WTC11 (cell line): ENCODE data around the gene GPX3. TPM values are rescaled to one million over a fixed set of nuclear protein-coding genes. Genes with fewer than 3 reads are reported as not detected.

Experiments used
- ATAC-seq: fragments of 200-7000 bp; cut with Tn5 transposase; 2 replicates; pipeline ENCODE4 v1.10.0; 2021; ENCODE audit warnings: mild to moderate bottlenecking, moderate library complexity
- CTCF ChIA-PET: fragments of 300-600 bp; sonication (Branson Sonifier 250); formaldehyde crosslinking; loops from one replicate; lab custom pipeline; 2021; ENCODE audit warnings: antibody characterized with exemption; lab: Charles Lee
- POLR2A ChIA-PET: fragments of 350-600 bp; sonication (Branson Sonifier 250); formaldehyde crosslinking; loops from one replicate; lab custom pipeline; 2021; ENCODE audit warnings: antibody characterized with exemption; lab: Charles Lee
- DNase-seq: peaks from one replicate; pipeline ENCODE4 v3.0.0; 2021; ENCODE audit warnings: low spot score
- H3K27ac Mint-ChIP-seq: 2 replicates; pipeline ENCODE4 v1.8.0; 2021; ENCODE audit warnings: mixed read lengths
- H3K27me3 Mint-ChIP-seq: 2 replicates; pipeline ENCODE4 v1.8.0; 2021; ENCODE audit warnings: low read depth, mild to moderate bottlenecking, moderate library complexity, mixed read lengths
- H3K36me3 Mint-ChIP-seq: 2 replicates; pipeline ENCODE4 v1.8.0; 2021; ENCODE audit warnings: mixed read lengths
- H3K4me1 Mint-ChIP-seq: 2 replicates; pipeline ENCODE4 v1.8.0; 2022; ENCODE audit warnings: mixed read lengths
- H3K4me3 Mint-ChIP-seq: 2 replicates; pipeline ENCODE4 v1.8.0; 2021; ENCODE audit warnings: mild to moderate bottlenecking, moderate library complexity, mixed read lengths
- H3K9me3 Mint-ChIP-seq: 2 replicates; pipeline ENCODE4 v1.8.0; 2021; ENCODE audit warnings: mixed read lengths
- AR ChIP-seq: fragments of 250-450 bp; sonication (Bioruptor Pico); IDR thresholded peaks from 2 replicates; pipeline ENCODE4 v1.9.0; 2021; ENCODE audit warnings: mild to moderate bottlenecking
- ETV6 ChIP-seq: sonication (generic); formaldehyde crosslinking; IDR thresholded peaks from 2 replicates; pipeline ENCODE4 v1.8.1; 2022; ENCODE audit warnings: mild to moderate bottlenecking, missing genetic modification reagents
- FOXK1 ChIP-seq: sonication (generic); formaldehyde crosslinking; IDR thresholded peaks from 2 replicates; pipeline ENCODE4 v1.8.0; 2022; ENCODE audit warnings: mild to moderate bottlenecking, moderate library complexity, missing genetic modification reagents
- FOXP1 ChIP-seq: sonication (generic); formaldehyde crosslinking; IDR thresholded peaks from 2 replicates; pipeline ENCODE4 v1.8.0; 2022; ENCODE audit warnings: missing genetic modification reagents, mild to moderate bottlenecking, moderate library complexity, borderline replicate concordance
- GABPB1 ChIP-seq: sonication (generic); formaldehyde crosslinking; IDR thresholded peaks from 2 replicates; pipeline ENCODE4 v1.8.1; 2023; ENCODE audit warnings: mild to moderate bottlenecking, missing genetic modification reagents
- GRHL2 ChIP-seq: fragments of 250-450 bp; sonication (Bioruptor Pico); IDR thresholded peaks from 2 replicates; pipeline ENCODE4 v1.8.0; 2022; ENCODE audit warnings: mild to moderate bottlenecking, moderate library complexity; ENCODE audit not compliant: insufficient replicate concordance, severe bottlenecking
- NFATC4 ChIP-seq: fragments of 250-450 bp; sonication (Bioruptor Pico); IDR thresholded peaks from 2 replicates; pipeline ENCODE4 v1.9.0; 2021; ENCODE audit warnings: mild to moderate bottlenecking
- NFE2L1 ChIP-seq: sonication (generic); formaldehyde crosslinking; IDR thresholded peaks from 2 replicates; pipeline ENCODE4 v1.8.1; 2023; ENCODE audit warnings: missing genetic modification reagents
- NR2C2 ChIP-seq: sonication (generic); formaldehyde crosslinking; IDR thresholded peaks from 2 replicates; pipeline ENCODE4 v1.8.0; 2022; ENCODE audit warnings: mild to moderate bottlenecking, missing genetic modification reagents
- SMAD3 ChIP-seq: sonication (generic); formaldehyde crosslinking; IDR thresholded peaks from 2 replicates; pipeline ENCODE4 v1.8.0; 2022; ENCODE audit warnings: missing genetic modification reagents, mild to moderate bottlenecking, borderline replicate concordance
- TEAD1 ChIP-seq: sonication (generic); formaldehyde crosslinking; IDR thresholded peaks from 2 replicates; pipeline ENCODE4 v1.8.0; 2022; ENCODE audit warnings: mild to moderate bottlenecking, missing genetic modification reagents
- USF2 ChIP-seq: sonication (generic); formaldehyde crosslinking; IDR thresholded peaks from 2 replicates; pipeline ENCODE4 v1.8.1; 2023; ENCODE audit warnings: mild to moderate bottlenecking, missing genetic modification reagents, moderate library complexity
- ZNF138 ChIP-seq: sonication (generic); formaldehyde crosslinking; conservative IDR thresholded peaks from 2 replicates; pipeline ENCODE4 v1.8.1; 2022; ENCODE audit warnings: mild to moderate bottlenecking, moderate library complexity, missing genetic modification reagents
- ZNF416 ChIP-seq: fragments of 250-450 bp; sonication (Bioruptor Pico); IDR thresholded peaks from 2 replicates; pipeline ENCODE4 v1.9.0; 2021; ENCODE audit warnings: mild to moderate bottlenecking, inconsistent platforms
- total RNA-seq: library from RNA; stranded (reverse); gene quantifications from 3 replicates; pipeline ENCODE4 v1.2.3, GENCODE V29; 2021
- TF ChIP-seq, protein P1 (sequence below): fragments of 250-450 bp; sonication (Bioruptor Pico); IDR thresholded peaks from 2 replicates; pipeline ENCODE4 v1.9.0; 2021; ENCODE audit warnings: mild to moderate bottlenecking, borderline replicate concordance
- TF ChIP-seq, protein P2 (sequence below): sonication (generic); formaldehyde crosslinking; IDR thresholded peaks from 2 replicates; pipeline ENCODE4 v1.8.1; 2022; ENCODE audit warnings: mild to moderate bottlenecking, moderate library complexity, missing genetic modification reagents
- TF ChIP-seq, protein P3 (sequence below): sonication (generic); formaldehyde crosslinking; IDR thresholded peaks from 2 replicates; pipeline ENCODE4 v1.8.0; 2022; ENCODE audit warnings: mild to moderate bottlenecking, missing genetic modification reagents
- TF ChIP-seq, protein P4 (sequence below): sonication (generic); formaldehyde crosslinking; IDR thresholded peaks from 2 replicates; pipeline ENCODE4 v1.8.1; 2023; ENCODE audit warnings: mild to moderate bottlenecking, missing genetic modification reagents, moderate library complexity

GPX3 gene
- total RNA-seq, 1 experiment from 2014 or later = 24.5 TPM

- no peaks in the 10 kb centered on the region for H3K9me3 Mint-ChIP-seq
- CTCF ChIA-PET = interaction anchor here (1.3 to 2.4 kb wide), 5 partner anchors 10 to 123 kb away, joined by 3 to 15 read pairs (median 5); no protein-coding TSS in a partner anchor
- peaks cover 4% of the 10 kb centered on the region; the same call in 1 of the 2 replicates for H3K4me1 Mint-ChIP-seq
- no peak overlapping the region for H3K4me3 Mint-ChIP-seq
- H3K27ac Mint-ChIP-seq = no peak overlapping the region
- POLR2A ChIA-PET = no interaction called here
- DNase-seq (no peak), ATAC-seq (no peak)
- H3K36me3 Mint-ChIP-seq = peaks cover 44% of the 10 kb centered on the region
- H3K27me3 Mint-ChIP-seq = no peaks in the 10 kb centered on the region
- TF ChIP-seq, protein P1, sequence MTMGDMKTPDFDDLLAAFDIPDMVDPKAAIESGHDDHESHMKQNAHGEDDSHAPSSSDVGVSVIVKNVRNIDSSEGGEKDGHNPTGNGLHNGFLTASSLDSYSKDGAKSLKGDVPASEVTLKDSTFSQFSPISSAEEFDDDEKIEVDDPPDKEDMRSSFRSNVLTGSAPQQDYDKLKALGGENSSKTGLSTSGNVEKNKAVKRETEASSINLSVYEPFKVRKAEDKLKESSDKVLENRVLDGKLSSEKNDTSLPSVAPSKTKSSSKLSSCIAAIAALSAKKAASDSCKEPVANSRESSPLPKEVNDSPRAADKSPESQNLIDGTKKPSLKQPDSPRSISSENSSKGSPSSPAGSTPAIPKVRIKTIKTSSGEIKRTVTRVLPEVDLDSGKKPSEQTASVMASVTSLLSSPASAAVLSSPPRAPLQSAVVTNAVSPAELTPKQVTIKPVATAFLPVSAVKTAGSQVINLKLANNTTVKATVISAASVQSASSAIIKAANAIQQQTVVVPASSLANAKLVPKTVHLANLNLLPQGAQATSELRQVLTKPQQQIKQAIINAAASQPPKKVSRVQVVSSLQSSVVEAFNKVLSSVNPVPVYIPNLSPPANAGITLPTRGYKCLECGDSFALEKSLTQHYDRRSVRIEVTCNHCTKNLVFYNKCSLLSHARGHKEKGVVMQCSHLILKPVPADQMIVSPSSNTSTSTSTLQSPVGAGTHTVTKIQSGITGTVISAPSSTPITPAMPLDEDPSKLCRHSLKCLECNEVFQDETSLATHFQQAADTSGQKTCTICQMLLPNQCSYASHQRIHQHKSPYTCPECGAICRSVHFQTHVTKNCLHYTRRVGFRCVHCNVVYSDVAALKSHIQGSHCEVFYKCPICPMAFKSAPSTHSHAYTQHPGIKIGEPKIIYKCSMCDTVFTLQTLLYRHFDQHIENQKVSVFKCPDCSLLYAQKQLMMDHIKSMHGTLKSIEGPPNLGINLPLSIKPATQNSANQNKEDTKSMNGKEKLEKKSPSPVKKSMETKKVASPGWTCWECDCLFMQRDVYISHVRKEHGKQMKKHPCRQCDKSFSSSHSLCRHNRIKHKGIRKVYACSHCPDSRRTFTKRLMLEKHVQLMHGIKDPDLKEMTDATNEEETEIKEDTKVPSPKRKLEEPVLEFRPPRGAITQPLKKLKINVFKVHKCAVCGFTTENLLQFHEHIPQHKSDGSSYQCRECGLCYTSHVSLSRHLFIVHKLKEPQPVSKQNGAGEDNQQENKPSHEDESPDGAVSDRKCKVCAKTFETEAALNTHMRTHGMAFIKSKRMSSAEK (CRISPR knock-in tag) = no peak
- TF ChIP-seq FOXK1 (CRISPR knock-in tag) = no peak
- no peak for TF ChIP-seq NR2C2 (CRISPR knock-in tag)
- TF ChIP-seq, protein P2, sequence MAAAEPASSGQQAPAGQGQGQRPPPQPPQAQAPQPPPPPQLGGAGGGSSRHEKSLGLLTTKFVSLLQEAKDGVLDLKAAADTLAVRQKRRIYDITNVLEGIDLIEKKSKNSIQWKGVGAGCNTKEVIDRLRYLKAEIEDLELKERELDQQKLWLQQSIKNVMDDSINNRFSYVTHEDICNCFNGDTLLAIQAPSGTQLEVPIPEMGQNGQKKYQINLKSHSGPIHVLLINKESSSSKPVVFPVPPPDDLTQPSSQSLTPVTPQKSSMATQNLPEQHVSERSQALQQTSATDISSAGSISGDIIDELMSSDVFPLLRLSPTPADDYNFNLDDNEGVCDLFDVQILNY (CRISPR knock-in tag) = no peak
- no peak for TF ChIP-seq GABPB1 (CRISPR knock-in tag)
- TF ChIP-seq, protein P3, sequence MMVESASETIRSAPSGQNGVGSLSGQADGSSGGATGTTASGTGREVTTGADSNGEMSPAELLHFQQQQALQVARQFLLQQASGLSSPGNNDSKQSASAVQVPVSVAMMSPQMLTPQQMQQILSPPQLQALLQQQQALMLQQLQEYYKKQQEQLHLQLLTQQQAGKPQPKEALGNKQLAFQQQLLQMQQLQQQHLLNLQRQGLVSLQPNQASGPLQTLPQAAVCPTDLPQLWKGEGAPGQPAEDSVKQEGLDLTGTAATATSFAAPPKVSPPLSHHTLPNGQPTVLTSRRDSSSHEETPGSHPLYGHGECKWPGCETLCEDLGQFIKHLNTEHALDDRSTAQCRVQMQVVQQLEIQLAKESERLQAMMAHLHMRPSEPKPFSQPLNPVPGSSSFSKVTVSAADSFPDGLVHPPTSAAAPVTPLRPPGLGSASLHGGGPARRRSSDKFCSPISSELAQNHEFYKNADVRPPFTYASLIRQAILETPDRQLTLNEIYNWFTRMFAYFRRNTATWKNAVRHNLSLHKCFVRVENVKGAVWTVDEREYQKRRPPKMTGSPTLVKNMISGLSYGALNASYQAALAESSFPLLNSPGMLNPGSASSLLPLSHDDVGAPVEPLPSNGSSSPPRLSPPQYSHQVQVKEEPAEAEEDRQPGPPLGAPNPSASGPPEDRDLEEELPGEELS = no peak
- no peak for TF ChIP-seq GRHL2 (CRISPR knock-in tag)
- no peak for TF ChIP-seq FOXP1 (CRISPR knock-in tag)
Observed at GRCh38 chr5:151041577-151042268, 21.3 kb downstream of the GPX3 start.

- Mint-ChIP-seq H3K36me3 (peaks cover 45% of the 10 kb centered on the region), H3K27ac (0 out of 2 replicates have a peak overlapping the region, but pooled peaks have one; percentile 32), H3K9me3 (no peaks in the 10 kb centered on the region), H3K4me1 (no peaks in the 10 kb centered on the region), H3K4me3 (no peak overlapping the region), H3K27me3 (no peaks in the 10 kb centered on the region)
- ATAC-seq = no peak
- POLR2A ChIA-PET = no interaction called here
- DNase-seq = no peak
- CTCF ChIA-PET = interaction anchor here (0.9 to 2.4 kb wide), 5 partner anchors 9 to 264 kb away, joined by 3 to 15 read pairs (median 5); partner anchors contain the start of gene SMIM3
- TF ChIP-seq NFATC4 (CRISPR knock-in tag) = no peak
- TF ChIP-seq TEAD1 = no peak
- TF ChIP-seq ZNF138 (CRISPR knock-in tag) = no peak
- no peak for TF ChIP-seq ZNF416 (CRISPR knock-in tag)
- no peak for TF ChIP-seq SMAD3 (CRISPR knock-in tag)
- TF ChIP-seq NFE2L1 (CRISPR knock-in tag) = no peak
- TF ChIP-seq USF2 (CRISPR knock-in tag) = no peak
- TF ChIP-seq, protein P4, sequence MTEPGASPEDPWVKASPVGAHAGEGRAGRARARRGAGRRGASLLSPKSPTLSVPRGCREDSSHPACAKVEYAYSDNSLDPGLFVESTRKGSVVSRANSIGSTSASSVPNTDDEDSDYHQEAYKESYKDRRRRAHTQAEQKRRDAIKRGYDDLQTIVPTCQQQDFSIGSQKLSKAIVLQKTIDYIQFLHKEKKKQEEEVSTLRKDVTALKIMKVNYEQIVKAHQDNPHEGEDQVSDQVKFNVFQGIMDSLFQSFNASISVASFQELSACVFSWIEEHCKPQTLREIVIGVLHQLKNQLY (CRISPR knock-in tag) = no peak
- TF ChIP-seq ETV6 (CRISPR knock-in tag) = no peak
- TF ChIP-seq AR (CRISPR knock-in tag) = no peak
- TF ChIP-seq, protein P2 (CRISPR knock-in tag) = no peak
- TF ChIP-seq FOXK1 (CRISPR knock-in tag) = no peak
Observed at GRCh38 chr5:151042453-151043093, 22.2 kb downstream of the GPX3 start.
